ENCODE data around the gene MFAP2. TPM values are rescaled to one million over a fixed set of nuclear protein-coding genes. Genes with fewer than 3 reads are reported as not detected.

The MFAP2 gene
- total RNA-seq, 1 donor from 2014 or later, result not detected

- Mint-ChIP-seq H3K9me3 (no peaks in the 10 kb centered on the region), H3K36me3 (ENCODE audit: low read depth) (peaks cover 2% of the 10 kb centered on the region), H3K4me3 (no peak overlapping the region), H3K27ac (no peak overlapping the region), H3K4me1 (peaks cover 7% of the 10 kb centered on the region), H3K27me3 (peaks cover 26% of the 10 kb centered on the region)
- intact Hi-C loops (cut with micrococcal nuclease), result no loop called here
- no peak for DNase-seq
Measured at GRCh38 chr1:16979475-16980327, 719 bp downstream of the MFAP2 start.

DNA sequence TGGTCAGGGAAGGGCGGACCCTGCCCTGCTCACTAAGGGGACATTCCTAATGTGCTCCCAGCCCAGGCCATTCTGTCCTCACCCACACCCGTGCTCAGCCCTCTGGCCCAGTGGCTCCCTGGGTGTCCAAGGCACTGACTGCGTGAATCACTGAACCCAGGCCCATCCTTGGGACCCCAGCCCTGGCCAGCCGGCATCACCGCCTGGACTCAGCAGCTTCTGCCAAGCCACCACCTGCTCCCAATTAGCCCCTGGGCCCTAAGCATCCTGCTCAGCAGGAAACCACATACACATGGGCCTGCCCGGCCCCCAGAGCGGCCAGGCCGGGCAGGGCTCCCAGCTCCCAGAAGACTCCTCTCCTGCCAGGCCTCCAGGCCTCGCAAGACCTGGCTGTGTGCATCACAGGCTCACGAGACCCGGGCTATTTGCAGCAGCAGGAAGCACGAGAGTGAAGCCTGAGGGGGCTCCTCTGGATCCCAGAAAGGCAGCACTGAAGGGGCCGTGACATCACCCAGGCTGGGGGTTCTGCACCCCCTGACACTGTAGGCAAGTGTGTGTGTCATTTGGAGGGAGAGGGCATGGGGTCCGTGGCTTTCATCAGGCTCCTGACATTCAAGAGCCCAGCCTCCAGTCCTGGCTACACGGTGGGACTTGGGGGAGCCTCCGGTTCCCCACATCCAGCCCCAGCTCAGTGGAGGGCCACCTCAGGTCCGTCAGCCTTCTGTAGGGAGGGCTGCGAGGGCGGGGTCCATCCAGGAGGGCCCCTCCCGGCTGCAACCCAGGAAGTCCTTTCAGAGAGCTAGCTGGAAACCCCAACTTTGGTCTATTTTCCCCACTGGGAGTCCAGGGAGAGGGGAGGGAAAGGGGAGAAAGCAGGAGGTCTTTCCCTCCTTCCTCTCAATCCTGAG lies 1.6 kb downstream of the MFAP2 start:
- Mint-ChIP-seq H3K36me3 (ENCODE audit: low read depth) (peaks cover 2% of the 10 kb centered on the region), H3K27me3 (peaks cover 26% of the 10 kb centered on the region), H3K4me1 (peaks cover 7% of the 10 kb centered on the region), H3K9me3 (no peaks in the 10 kb centered on the region), H3K27ac (no peak overlapping the region), H3K4me3 (no peak overlapping the region)
- intact Hi-C loops (cut with micrococcal nuclease), result no loop called here
- DNase-seq, result no peak

DNA sequence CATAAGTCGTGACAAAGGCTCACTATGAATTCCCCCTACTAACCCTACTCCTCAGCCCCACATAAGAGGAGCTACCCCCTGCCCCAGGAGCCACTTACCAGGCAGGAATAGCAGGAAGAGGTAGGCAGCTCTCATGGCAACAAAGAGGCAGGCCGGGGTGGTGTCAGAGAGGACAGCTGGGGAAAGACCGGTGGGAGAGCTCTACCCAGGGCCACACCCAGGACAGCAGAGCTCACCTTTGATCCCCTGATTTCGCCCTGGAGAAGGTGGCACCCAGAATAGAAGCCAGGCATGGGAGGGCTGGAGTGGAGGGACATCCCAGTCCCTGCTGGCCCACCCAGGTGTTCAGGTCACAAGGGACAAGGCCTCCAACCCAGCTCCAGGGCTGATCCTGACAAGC lies 2.3 kb downstream of the MFAP2 start:
- H3K36me3 Mint-ChIP-seq (ENCODE audit: low read depth), result peaks cover 2% of the 10 kb centered on the region
- peaks cover 23% of the 10 kb centered on the region for H3K27me3 Mint-ChIP-seq
- intact Hi-C loops (cut with micrococcal nuclease), result no loop called here
- no peaks in the 10 kb centered on the region for H3K9me3 Mint-ChIP-seq
- H3K4me3 Mint-ChIP-seq, result no peak overlapping the region
- no peak overlapping the region for H3K27ac Mint-ChIP-seq
- peaks cover 7% of the 10 kb centered on the region for H3K4me1 Mint-ChIP-seq
- no peak for DNase-seq

DNA sequence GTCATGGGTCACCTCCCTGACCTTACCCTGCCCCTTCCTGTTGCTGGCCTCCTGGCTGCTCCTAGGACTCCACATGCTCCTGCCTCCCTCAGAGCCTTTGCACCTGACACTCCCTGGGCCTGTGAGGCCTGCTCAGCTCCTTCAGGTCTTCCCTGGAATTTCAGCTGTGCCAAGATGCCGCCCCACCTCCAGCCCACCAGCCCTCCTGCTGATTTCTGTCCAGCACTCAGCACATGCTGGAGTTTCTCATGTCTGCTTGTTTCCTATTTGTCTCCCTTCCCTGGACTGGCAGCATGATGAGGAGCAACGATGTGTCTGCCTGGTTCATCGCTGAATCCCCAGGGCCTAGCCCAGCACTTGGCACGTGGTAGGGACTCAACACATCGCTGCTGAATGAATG lies 3.0 kb downstream of the MFAP2 start:
- no peak for DNase-seq
- intact Hi-C loops (cut with micrococcal nuclease), result no loop called here

GRCh38 chr1:16976966-16977365 lies 3.5 kb downstream of the MFAP2 start:
- peaks cover 7% of the 10 kb centered on the region for H3K4me1 Mint-ChIP-seq
- no peak overlapping the region for H3K4me3 Mint-ChIP-seq
- no peak for DNase-seq
- intact Hi-C loops (cut with micrococcal nuclease), result no loop called here
- H3K9me3 Mint-ChIP-seq, result no peaks in the 10 kb centered on the region
- peaks cover 20% of the 10 kb centered on the region for H3K27me3 Mint-ChIP-seq
- H3K36me3 Mint-ChIP-seq (ENCODE audit: low read depth), result peaks cover 2% of the 10 kb centered on the region
- no peak overlapping the region for H3K27ac Mint-ChIP-seq

More for the DNA sequence above, 3.0 kb downstream of the MFAP2 start:
- Mint-ChIP-seq H3K27ac (no peak overlapping the region), H3K4me1 (peaks cover 7% of the 10 kb centered on the region), H3K4me3 (no peak overlapping the region), H3K36me3 (ENCODE audit: low read depth) (peaks cover 2% of the 10 kb centered on the region), H3K27me3 (peaks cover 20% of the 10 kb centered on the region), H3K9me3 (no peaks in the 10 kb centered on the region)

DNA sequence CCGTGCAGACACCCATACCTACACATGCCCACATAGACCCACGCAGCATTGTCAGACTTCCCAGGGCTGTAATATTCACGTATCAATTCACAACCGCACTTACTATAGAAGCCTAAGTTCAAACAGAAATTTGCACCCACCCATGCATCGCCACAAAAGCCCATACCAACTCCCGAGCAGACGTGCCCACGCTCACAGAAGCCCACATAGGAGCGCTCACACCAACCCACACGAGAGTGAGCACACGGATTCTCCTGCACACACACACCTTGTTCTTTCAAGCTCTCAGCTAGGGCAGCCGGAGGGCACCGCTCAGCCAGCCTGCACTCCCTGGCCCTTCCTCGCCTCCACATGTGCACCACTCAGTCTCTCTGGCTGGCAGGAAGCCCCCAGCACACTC lies 4.6 kb downstream of the MFAP2 start:
- peaks cover under 1% of the 10 kb centered on the region for H3K36me3 Mint-ChIP-seq (ENCODE audit: low read depth)
- H3K9me3 Mint-ChIP-seq, result no peaks in the 10 kb centered on the region
- H3K4me1 Mint-ChIP-seq, result peaks cover 2% of the 10 kb centered on the region
- peaks cover 10% of the 10 kb centered on the region for H3K27me3 Mint-ChIP-seq
- intact Hi-C loops (cut with micrococcal nuclease), result no loop called here
- no peak overlapping the region for H3K4me3 Mint-ChIP-seq
- DNase-seq, result no peak
- no peak overlapping the region for H3K27ac Mint-ChIP-seq

DNA sequence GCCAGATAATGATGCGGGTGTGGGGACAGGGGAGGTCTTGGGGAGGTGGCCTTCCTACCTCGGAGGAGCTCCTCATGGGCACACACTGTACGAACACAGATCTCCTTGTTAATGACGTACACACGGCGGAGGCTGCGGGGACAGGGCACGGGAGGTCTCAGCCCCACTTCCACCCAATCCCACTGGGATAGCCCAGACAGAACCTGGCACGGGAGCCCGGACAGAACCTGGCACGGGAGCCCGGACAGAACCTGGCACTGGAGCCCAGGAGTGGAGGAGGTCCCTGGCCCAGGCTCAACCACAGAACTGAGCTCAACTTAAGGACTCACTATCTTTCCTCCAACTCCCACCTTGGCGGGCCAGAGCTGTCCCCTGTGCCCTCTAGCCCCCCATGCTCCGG lies 5.2 kb downstream of the MFAP2 start:
- Mint-ChIP-seq H3K27me3 (peaks cover 7% of the 10 kb centered on the region), H3K9me3 (no peaks in the 10 kb centered on the region), H3K4me1 (no peaks in the 10 kb centered on the region), H3K36me3 (ENCODE audit: low read depth) (no peaks in the 10 kb centered on the region), H3K27ac (no peak overlapping the region), H3K4me3 (no peak overlapping the region)
- no peak for DNase-seq
- intact Hi-C loops (cut with micrococcal nuclease), result no loop called here

DNA sequence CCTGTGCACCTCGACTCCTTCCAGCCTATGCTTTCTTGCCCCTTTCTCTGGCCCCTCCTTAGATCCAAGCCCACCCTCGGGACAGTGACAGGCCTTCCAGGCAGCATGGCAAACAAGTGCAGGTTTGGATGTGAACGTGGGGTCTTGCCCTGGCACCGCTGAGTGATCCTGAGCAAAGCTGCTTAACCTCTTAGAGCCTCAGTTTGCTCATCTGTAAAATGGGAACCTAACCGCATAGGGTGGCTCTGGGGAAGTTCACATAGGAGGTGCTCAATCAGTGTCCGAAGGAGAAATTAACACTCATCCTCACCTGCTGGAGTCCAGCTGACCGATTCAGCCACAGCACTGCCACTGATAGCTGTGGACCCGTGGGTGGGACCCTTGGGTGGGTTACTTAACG lies 7.2 kb downstream of the MFAP2 start:
- Mint-ChIP-seq H3K4me3 (no peak overlapping the region), H3K27ac (no peak overlapping the region), H3K27me3 (no peaks in the 10 kb centered on the region), H3K36me3 (ENCODE audit: low read depth) (no peaks in the 10 kb centered on the region), H3K4me1 (no peaks in the 10 kb centered on the region), H3K9me3 (no peaks in the 10 kb centered on the region)
- DNase-seq, result no peak
- intact Hi-C loops (cut with micrococcal nuclease), result no loop called here

GRCh38 chr1:16972189-16972895 lies 8.1 kb downstream of the MFAP2 start:
- Mint-ChIP-seq H3K9me3 (no peaks in the 10 kb centered on the region), H3K27ac (no peak overlapping the region), H3K27me3 (no peaks in the 10 kb centered on the region), H3K4me3 (no peak overlapping the region), H3K4me1 (no peaks in the 10 kb centered on the region), H3K36me3 (ENCODE audit: low read depth) (no peaks in the 10 kb centered on the region)
- no peak for DNase-seq
- intact Hi-C loops (cut with micrococcal nuclease), result no loop called here

- H3K27me3 Mint-ChIP-seq, result no peaks in the 10 kb centered on the region
- intact Hi-C loops (cut with micrococcal nuclease), result no loop called here
- H3K36me3 Mint-ChIP-seq (ENCODE audit: low read depth), result peaks cover 2% of the 10 kb centered on the region
- no peak for DNase-seq
- no peaks in the 10 kb centered on the region for H3K4me1 Mint-ChIP-seq
- H3K27ac Mint-ChIP-seq, result no peak overlapping the region
- H3K9me3 Mint-ChIP-seq, result no peaks in the 10 kb centered on the region
- H3K4me3 Mint-ChIP-seq, result no peak overlapping the region
Measured at GRCh38 chr1:16971341-16972188, 8.9 kb downstream of the MFAP2 start.

DNA sequence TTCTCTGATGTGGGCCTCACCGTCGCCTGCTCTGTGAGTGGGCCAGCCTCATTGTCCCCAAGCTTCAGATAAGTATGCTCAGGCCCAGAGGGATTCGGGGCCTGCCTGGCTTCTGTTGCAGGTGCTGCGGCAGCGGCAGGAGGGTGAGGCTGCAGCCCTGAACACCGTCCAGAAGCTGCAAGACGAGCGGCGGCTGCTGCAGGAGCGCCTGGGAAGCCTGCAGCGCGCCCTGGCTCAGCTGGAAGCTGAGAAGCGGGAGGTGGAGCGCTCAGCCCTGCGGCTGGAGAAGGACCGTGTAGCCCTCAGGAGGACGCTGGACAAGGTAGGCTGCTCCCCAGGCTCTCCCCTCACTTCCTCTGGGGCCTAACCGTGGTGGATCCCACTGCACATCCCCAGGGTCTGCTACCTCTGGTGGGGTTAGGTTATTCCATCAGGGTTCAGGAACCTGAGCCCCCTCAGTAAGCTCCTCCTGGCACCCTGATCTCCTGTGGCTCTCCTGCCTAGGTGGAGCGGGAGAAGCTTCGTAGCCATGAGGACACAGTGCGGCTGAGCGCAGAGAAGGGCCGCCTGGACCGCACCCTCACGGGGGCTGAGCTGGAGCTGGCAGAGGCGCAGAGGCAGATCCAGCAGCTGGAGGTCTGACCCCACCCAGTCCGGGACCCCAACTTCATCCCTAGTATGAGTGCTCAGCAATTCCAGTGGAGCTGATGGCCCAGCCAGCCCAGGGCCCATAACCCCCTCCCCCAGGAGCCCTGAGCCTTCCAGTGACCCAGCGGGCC lies 10.1 kb downstream of the MFAP2 start:
- Mint-ChIP-seq H3K9me3 (no peaks in the 10 kb centered on the region), H3K36me3 (ENCODE audit: low read depth) (peaks cover 6% of the 10 kb centered on the region), H3K27me3 (no peaks in the 10 kb centered on the region), H3K4me1 (peaks cover 2% of the 10 kb centered on the region), H3K4me3 (no peak overlapping the region), H3K27ac (no peak overlapping the region)
- intact Hi-C loops (cut with micrococcal nuclease), result no loop called here
- DNase-seq, result no peak

GRCh38 chr1:16969651-16970050 lies 10.8 kb downstream of the MFAP2 start:
- DNase-seq, result no peak
- Mint-ChIP-seq H3K4me1 (peaks cover 2% of the 10 kb centered on the region), H3K27ac (no peak overlapping the region), H3K9me3 (no peaks in the 10 kb centered on the region), H3K27me3 (no peaks in the 10 kb centered on the region), H3K4me3 (no peak overlapping the region), H3K36me3 (ENCODE audit: low read depth) (peaks cover 6% of the 10 kb centered on the region)
- intact Hi-C loops (cut with micrococcal nuclease), result no loop called here

Data from activated CD4-positive, alpha-beta T cell treated with anti-CD3 and anti-CD28 coated beads, Interleukin-2, amount 10 ng/mL, durations not matched to agents 24 days and 14 days (primary cell).